PFSK-1 (cell line): ENCODE measurements around the gene CELF1.

ENCODE experiments used
- POLR2AphosphoS5 ChIP-seq: IDR thresholded peaks from 2 replicates; pipeline ENCODE4 v1.6.1; 2012; ENCODE audit warnings: low read depth, mild to moderate bottlenecking, control low read depth, low read length, moderate library complexity
- TF ChIP-seq, protein P1 (sequence below), 2 experiments: IDR thresholded peaks; 2 replicates each; pipeline versions ENCODE4 v1.6.1 to v1.8.0; 2011 to 2012; ENCODE audit warnings: low read depth in 2 of 2, low read length in 2 of 2, control low read depth in 1 of 2, inconsistent platforms in 1 of 2, mild to moderate bottlenecking in 1 of 2, moderate library complexity in 1 of 2; ENCODE audit not compliant: insufficient read depth in 1 of 2

DNA sequence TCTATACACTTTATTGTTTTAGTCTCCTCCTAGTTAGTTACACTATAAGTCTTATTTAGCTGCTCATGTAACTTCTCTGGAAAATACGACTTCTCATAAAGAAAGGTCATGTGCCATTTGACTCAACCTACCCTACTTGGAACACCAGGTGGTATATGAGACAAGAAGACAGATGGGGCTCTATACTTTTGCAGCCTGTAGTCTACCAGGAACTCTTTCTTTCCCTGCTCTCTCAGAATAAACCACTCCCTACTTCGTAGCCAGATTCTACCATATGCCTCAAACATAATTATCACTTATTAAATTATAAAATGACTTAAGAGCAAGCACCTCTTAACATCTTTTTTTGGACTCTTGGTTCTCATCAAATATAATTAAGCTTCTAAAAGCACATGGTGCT lies 65.5 kb downstream of the CELF1 start:
- no peak for TF ChIP-seq POLR2AphosphoS5
- TF ChIP-seq, protein P1, sequence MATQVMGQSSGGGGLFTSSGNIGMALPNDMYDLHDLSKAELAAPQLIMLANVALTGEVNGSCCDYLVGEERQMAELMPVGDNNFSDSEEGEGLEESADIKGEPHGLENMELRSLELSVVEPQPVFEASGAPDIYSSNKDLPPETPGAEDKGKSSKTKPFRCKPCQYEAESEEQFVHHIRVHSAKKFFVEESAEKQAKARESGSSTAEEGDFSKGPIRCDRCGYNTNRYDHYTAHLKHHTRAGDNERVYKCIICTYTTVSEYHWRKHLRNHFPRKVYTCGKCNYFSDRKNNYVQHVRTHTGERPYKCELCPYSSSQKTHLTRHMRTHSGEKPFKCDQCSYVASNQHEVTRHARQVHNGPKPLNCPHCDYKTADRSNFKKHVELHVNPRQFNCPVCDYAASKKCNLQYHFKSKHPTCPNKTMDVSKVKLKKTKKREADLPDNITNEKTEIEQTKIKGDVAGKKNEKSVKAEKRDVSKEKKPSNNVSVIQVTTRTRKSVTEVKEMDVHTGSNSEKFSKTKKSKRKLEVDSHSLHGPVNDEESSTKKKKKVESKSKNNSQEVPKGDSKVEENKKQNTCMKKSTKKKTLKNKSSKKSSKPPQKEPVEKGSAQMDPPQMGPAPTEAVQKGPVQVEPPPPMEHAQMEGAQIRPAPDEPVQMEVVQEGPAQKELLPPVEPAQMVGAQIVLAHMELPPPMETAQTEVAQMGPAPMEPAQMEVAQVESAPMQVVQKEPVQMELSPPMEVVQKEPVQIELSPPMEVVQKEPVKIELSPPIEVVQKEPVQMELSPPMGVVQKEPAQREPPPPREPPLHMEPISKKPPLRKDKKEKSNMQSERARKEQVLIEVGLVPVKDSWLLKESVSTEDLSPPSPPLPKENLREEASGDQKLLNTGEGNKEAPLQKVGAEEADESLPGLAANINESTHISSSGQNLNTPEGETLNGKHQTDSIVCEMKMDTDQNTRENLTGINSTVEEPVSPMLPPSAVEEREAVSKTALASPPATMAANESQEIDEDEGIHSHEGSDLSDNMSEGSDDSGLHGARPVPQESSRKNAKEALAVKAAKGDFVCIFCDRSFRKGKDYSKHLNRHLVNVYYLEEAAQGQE (IDR thresholded peaks at IDR 0.05; ENCODE audit: insufficient read depth in 1 of 2, low read depth in 2 of 2, low read length in 2 of 2) = no peak
